Measurements from ENCODE around the gene PLD6.

Gene PLD6

DNA sequence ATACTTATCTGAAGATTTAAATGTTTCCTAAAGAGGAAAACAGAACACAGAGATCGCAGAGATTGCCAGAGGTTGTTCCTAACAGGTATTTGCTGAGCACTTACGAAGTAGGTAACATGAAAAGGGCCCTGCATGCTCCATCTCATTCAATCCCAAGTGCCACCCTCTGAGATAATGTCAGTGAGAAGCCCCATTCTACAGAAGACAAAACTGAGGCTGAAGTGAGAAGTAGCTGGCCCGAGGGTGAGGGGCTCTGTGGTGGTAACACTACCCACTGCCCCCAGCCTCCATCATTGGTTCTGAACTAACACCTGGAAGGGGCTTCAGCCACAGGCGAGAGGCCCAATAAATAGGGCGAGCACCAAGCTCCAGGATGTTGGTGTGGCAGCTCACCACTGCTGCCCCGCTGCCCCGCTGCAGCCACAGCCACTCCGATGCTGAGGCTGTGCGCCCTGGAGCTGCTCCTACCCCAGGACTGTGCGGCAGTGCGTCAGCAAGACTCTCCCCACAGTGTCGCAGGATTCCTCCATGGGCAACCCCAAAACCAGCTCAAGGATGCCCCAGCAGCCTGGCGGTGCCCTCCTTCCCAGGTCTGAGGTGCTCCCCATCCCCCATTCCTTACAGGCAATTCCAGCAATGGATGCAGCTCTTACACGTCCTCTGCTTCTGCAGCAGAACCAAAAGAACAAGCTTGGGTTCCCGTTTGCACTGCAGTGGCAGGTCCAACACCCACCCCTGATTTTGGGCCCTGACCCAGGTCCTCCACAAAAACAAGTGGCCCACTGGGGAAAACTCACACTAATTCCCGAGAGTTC lies 20.5 kb upstream of the PLD6 start:
- no peak for DNase-seq

DNA sequence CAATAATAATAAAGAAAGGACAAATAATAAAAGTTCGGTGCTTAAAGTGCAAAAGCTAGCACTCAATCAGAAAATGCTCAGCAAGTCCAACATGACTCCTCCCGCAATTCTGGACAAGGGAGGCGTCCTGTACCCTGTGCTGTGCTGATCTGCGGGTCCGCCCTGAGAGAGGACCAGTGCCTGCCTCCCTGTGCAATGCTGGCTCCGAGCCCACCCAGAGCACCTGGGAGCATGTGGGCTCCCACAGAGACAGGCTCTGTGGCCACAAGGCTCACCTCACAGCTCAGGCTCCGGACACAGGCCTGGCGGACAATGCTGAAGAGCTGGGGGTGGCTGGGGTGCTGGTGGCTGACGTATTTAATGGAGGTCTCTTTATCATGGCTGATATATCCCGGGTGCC lies 19.8 kb upstream of the PLD6 start:
- DNase-seq: no peak

DNA sequence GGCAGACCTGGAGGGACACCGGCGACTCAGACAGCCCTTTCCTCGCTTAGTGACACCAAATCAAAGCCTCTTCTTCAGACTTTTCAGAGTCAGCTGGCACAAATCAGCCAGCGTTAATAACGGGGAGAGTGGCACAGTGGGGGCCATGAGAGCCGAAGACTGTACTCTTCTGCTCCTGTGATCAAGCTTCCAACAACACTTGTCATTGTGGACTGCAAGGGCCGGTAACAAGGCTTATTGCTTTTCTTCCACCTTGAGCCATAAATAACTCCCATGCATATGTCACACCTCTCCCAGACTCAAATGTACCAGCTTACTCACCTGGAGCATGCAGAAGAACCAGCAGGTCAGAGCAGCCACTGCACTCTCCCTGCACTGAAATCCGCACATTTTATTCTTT lies 18.0 kb upstream of the PLD6 start:
- DNase-seq: no peak

GRCh38 chr17:17223736-17224135 lies 17.6 kb upstream of the PLD6 start:
- no peak for DNase-seq

GRCh38 chr17:17221329-17221728 lies 15.2 kb upstream of the PLD6 start:
- DNase-seq: no peak

DNA sequence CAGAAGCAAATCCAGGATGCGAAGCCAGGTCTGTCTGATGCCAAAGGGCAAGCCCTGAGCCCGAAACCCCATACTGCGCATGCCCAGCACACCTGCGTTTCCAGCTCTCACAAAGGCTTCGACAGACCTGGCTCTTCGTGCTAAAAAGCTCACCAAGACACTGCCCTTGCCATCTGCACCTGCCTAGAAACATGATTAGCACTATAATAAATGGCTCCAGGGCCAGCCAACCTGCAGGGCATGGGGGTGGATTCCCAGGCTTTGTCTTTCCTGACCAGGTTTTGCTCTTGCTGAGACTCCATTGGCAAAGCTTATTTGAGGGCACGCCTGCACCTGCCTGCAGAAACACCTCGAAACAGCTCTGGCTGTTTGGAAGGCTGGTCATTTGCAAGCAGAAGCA lies 14.4 kb upstream of the PLD6 start:
- DNase-seq: no peak

DNA sequence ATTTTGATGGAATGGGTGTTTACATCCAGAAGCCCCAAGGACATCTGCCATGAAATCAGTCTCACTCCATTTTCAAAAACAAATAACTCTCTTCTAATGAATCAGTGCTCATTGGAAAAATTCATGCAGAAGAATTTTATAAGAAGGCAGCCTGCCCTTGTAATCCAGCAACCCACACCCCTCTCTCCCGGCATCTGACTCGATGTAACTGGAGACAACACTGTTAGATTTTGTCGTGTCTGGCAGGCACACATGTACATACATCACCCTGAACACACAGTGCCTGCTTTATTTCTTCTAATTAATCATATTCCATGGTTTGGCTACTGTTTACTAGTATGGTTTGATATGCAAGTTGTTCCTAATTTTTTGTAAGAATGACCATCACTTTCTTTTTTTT lies 11.9 kb upstream of the PLD6 start:
- DNase-seq: no peak

DNA sequence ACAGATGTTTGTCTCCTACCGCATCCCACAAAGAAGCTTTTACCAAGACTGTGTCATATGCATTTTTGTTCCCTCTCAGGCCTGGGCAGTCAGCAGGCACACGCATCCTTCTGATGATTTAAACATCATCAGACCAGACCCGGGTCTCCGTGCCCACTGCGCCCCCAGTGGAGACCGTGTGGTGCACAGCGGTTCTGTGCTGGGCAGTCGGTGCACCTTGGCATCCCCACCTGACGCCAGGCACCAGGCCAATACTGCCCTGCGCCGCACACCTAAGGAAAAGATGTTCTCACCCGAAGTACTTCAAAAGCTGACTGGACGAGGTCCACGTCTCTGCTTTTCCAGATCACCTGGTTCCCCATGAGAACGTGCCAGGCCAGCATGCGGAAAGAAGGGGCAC lies 10.6 kb upstream of the PLD6 start:
- DNase-seq: no peak

DNA sequence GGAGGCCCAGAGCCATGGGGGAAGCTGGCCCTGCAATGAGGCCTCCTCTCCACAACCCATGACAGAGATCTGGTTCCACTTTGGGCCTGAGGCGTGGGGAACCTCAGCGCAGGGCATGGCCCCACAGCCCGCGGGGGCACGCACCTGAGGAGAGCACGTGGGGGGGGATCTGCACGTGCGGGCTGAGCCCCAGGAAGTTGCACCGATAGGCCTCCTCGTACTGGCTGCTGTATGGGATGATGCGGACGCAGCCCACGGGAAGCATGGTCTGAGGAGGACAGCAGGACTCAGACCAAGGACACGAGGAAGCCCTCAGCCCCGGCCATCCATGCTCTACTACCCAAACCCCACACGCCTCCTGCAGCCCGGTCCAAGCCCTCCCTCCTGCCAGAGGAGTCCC lies 10.1 kb upstream of the PLD6 start:
- DNase-seq: no peak

GRCh38 chr17:17215575-17215974 lies 9.4 kb upstream of the PLD6 start:
- no peak for DNase-seq

GRCh38 chr17:17214646-17215436 lies 8.7 kb upstream of the PLD6 start:
- DNase-seq: no peak

DNA sequence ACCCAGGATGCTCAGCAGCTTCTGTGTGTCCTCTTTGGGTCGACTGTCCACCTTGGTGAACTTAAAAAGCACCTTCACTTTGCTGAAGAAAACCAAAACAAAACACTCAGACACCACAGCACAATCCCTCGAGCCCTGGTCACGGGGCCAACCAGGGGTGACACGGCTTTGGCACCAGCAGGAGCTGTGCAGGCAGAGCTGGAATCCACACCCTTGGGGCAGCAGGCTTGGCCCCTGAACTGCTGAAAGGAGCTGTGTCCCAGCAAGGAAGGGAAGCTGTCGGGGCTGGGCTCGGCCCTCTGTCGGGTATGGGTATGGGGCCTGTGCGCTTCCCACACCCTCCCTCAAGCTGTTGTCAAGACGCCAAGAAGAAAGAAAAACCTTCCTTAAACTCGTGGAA lies 7.6 kb upstream of the PLD6 start:
- no peak for DNase-seq

DNA sequence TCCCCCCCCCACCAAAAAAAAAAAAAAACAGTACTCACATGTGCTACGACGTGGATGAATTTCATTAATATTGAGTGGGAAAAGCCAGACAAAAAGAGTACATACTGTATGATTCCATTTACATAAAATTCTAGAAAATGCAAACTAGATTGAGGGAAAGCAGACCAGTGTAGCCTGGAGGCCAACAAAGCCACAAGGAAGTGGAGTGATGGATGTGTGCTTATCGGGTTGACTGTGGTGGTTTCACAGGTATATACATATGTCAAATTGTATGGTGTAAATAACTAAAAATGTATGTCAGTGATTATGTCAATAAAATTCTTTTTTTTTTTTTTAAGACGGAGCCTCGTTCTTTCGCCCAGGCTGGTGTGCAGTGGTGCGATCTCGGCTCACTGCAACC lies 1.9 kb upstream of the PLD6 start:
- no peak for DNase-seq

DNA sequence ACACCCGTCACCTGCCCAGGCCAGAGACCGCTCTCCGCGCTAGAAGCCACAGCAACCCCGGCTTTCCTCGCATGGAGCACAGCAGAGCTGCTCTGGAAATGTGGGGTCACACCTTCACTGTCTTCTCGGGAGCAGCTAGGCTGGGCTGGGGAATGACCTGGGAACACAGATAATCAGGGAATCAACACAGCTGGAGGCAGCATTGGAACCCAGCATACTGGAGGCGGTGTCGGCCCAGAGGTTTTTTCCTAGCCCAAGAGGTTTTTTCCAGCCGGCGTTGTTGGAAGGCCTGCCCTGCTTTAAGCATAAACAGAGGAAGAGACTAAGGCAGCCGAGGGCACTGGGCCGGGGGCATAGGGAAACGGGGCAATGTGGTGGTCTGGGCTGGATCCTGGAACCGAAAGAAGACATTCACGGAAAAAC lies 791 bp upstream of the PLD6 start:
- DNase-seq: no peak

GRCh38 chr17:17205368-17206123 lies 587 bp downstream of the PLD6 start:
- DNase-seq: peak; percentile 20

GRCh38 chr17:17204635-17205231 lies 1.4 kb downstream of the PLD6 start:
- no peak for DNase-seq

DNA sequence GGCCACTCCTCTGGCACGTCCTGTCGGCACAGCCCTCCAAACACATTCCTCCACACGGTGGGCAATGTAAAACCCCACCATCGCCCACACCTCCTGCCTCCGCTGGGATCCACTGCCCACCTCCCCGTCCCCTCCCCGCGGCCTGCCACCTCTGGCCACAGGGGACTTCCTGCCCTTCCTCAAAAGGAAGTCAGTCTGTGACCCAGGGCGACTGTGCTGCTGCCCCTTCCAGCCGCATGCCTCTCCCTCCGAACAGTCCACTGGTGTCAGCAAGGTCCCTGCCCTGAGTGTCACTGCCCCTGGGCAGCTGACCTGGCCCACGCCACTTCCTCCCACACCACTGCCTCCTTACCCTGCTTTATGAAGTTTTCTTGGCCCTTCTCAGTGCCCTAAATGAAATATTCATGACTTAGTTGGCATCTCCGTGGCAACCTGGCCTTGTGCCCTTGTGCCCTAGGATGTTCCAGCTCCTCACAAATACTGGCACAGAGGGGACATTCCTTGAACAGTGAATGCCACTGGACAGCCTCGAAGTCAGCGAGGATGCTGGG lies 2.0 kb downstream of the PLD6 start:
- no peak for DNase-seq

DNA sequence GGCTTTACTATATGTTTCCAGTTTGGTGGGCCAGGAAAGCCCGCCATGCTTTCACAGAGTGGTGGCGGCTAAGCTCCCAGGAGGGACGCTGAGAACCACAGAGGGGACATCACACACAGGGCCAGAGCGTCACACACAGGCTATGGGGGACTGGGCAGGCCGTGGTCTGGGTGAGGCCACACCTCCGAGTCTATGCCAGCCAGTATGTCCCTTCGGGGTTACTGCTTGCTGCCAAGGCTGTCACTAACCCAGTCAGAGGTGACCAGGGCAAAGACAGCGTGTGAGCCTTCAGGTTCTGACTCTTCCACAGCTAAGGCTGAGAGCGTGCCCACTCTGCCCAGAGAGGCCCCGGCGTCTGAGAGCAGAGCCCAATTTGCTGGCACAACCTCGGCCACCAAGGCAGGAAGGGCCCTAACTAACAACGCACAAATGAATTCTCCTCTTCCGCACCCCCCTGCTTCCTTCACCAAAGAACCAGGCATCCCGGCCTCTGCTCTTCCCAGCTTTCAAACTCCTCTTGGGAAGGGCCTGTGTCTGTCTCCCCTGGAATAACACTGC lies 2.9 kb downstream of the PLD6 start:
- DNase-seq: no peak

- DNase-seq: no peak
Observed at GRCh38 chr17:17201907-17202306, 4.2 kb downstream of the PLD6 start.

- DNase-seq: no peak
Observed at GRCh38 chr17:17201271-17201670, 4.9 kb downstream of the PLD6 start.

DNA sequence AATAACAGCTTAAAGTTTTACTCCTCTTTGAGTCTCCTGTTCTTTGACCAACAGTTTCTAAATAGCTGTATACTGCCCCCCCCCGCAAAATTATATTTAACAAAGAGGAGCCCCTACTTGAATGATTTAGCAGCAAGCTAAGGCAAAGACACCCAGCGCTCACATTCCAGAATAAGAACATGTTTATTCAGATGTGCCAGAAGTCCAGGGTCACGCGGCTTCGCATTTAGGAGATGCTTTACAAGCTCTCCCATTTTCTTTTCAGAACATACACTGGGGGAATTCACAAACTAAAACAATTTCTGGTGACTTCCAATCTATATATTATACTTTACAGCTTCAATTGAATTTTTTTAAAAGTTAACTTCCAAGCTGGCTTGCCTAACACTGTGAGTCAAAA lies 5.3 kb downstream of the PLD6 start:
- no peak for DNase-seq

DNA sequence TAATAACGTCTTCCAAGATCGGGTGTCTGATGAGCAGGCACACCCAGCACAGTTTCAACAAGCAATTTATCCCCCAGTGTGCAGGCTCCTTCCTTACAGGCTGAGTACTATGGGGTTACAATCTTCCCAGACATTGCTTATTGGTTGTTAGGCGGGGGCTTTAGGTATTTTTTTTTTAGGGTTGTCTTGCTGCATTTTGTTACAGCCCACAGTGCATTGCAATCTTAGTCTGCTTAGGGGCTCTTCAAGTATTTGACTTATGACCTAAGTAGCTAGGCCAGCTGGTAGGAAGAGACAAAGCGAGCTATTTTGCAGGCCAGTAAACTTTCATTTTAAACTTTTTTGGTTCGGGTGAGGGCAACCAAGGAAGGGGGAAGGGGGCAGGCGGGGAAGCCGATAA lies 5.8 kb downstream of the PLD6 start:
- no peak for DNase-seq

GRCh38 chr17:17198281-17198680 lies 7.9 kb downstream of the PLD6 start:
- no peak for DNase-seq
